Measurements from ENCODE around the gene PLAGL1. TPM values are rescaled to one million over a fixed set of nuclear protein-coding genes. Genes with fewer than 3 reads are reported as not detected.
"Not testable (repeated sequence)": the region's sequence is repeated elsewhere in the genome, so short reads cannot be mapped to it uniquely, and the experiment has no call there.

The PLAGL1 gene
- total RNA-seq, 2 donors from 2014 or later: 3.3 to 6.3 TPM

- peaks cover under 1% of the 10 kb centered on the region for H3K4me1 Mint-ChIP-seq
- peaks cover 3% of the 10 kb centered on the region for H3K36me3 Mint-ChIP-seq (ENCODE audit: low read depth)
- H3K4me3 Mint-ChIP-seq: no peak overlapping the region
- no peaks in the 10 kb centered on the region for H3K9me3 ChIP-seq (ENCODE audit: control insufficient read depth, low read length, poor library complexity, severe bottlenecking)
- no peak for ATAC-seq
- peaks cover 8% of the 10 kb centered on the region for H3K27me3 Mint-ChIP-seq
- no peak overlapping the region for H3K27ac Mint-ChIP-seq
- no peak for DNase-seq
Measured at GRCh38 chr6:143934867-143935266, 73.2 kb downstream of the PLAGL1 start.

- Mint-ChIP-seq H3K4me3 (no peak overlapping the region), H3K4me1 (no peaks in the 10 kb centered on the region), H3K27me3 (peaks cover 8% of the 10 kb centered on the region), H3K27ac (no peak overlapping the region), H3K36me3 (ENCODE audit: low read depth) (peaks cover 4% of the 10 kb centered on the region)
- DNase-seq (no peak), ATAC-seq (no peak)
- no peaks in the 10 kb centered on the region for H3K9me3 ChIP-seq (ENCODE audit: control insufficient read depth, low read length, poor library complexity, severe bottlenecking)
Measured at GRCh38 chr6:143934331-143934730, 73.7 kb downstream of the PLAGL1 start.

GRCh38 chr6:143929975-143930374, 78.1 kb downstream of the PLAGL1 start:
- Mint-ChIP-seq H3K27me3 (peaks cover 8% of the 10 kb centered on the region), H3K4me1 (no peaks in the 10 kb centered on the region), H3K36me3 (ENCODE audit: low read depth) (peaks cover 4% of the 10 kb centered on the region), H3K4me3 (no peak overlapping the region), H3K27ac (no peak overlapping the region)
- DNase-seq (no peak), ATAC-seq (no peak)
- no peaks in the 10 kb centered on the region for H3K9me3 ChIP-seq (ENCODE audit: control insufficient read depth, low read length, poor library complexity, severe bottlenecking)

GRCh38 chr6:143928853-143929252, 79.2 kb downstream of the PLAGL1 start:
- H3K36me3 Mint-ChIP-seq (ENCODE audit: low read depth): peaks cover 4% of the 10 kb centered on the region
- no peaks in the 10 kb centered on the region for H3K9me3 ChIP-seq (ENCODE audit: control insufficient read depth, low read length, poor library complexity, severe bottlenecking)
- no peak for ATAC-seq
- no peaks in the 10 kb centered on the region for H3K4me1 Mint-ChIP-seq
- H3K4me3 Mint-ChIP-seq: no peak overlapping the region
- H3K27me3 Mint-ChIP-seq: no peaks in the 10 kb centered on the region
- no peak overlapping the region for H3K27ac Mint-ChIP-seq
- DNase-seq: no peak

GRCh38 chr6:143917026-143917425, 91.0 kb downstream of the PLAGL1 start:
- not testable (repeated sequence) for H3K27me3 Mint-ChIP-seq; ATAC-seq; H3K36me3 Mint-ChIP-seq (ENCODE audit: low read depth); H3K4me1 Mint-ChIP-seq; H3K4me3 Mint-ChIP-seq; DNase-seq; H3K9me3 ChIP-seq (ENCODE audit: control insufficient read depth, low read length, poor library complexity, severe bottlenecking); H3K27ac Mint-ChIP-seq

GRCh38 chr6:143912671-143913070, 95.4 kb downstream of the PLAGL1 start:
- Mint-ChIP-seq H3K36me3 (ENCODE audit: low read depth) (no peaks in the 10 kb centered on the region), H3K27me3 (no peaks in the 10 kb centered on the region), H3K27ac (no peak overlapping the region), H3K4me3 (no peak overlapping the region), H3K4me1 (no peaks in the 10 kb centered on the region)
- no peaks in the 10 kb centered on the region for H3K9me3 ChIP-seq (ENCODE audit: control insufficient read depth, low read length, poor library complexity, severe bottlenecking)
- ATAC-seq: no peak
- DNase-seq: no peak

- no peak for DNase-seq
- H3K27ac Mint-ChIP-seq: no peak overlapping the region
- no peak for ATAC-seq
- no peaks in the 10 kb centered on the region for H3K4me1 Mint-ChIP-seq
- H3K4me3 Mint-ChIP-seq: no peak overlapping the region
- no peaks in the 10 kb centered on the region for H3K9me3 ChIP-seq (ENCODE audit: control insufficient read depth, low read length, poor library complexity, severe bottlenecking)
- H3K36me3 Mint-ChIP-seq (ENCODE audit: low read depth): no peaks in the 10 kb centered on the region
- H3K27me3 Mint-ChIP-seq: no peaks in the 10 kb centered on the region
Measured at GRCh38 chr6:143911028-143911427, 97.0 kb downstream of the PLAGL1 start.

GRCh38 chr6:143902827-143903226, 105.2 kb downstream of the PLAGL1 start:
- no peak overlapping the region for H3K27ac Mint-ChIP-seq
- peaks cover 1% of the 10 kb centered on the region for H3K27me3 Mint-ChIP-seq
- ATAC-seq (no peak), DNase-seq (no peak)
- no peak overlapping the region for H3K4me3 Mint-ChIP-seq
- no peaks in the 10 kb centered on the region for H3K36me3 Mint-ChIP-seq (ENCODE audit: low read depth)
- no peaks in the 10 kb centered on the region for H3K4me1 Mint-ChIP-seq
- no peaks in the 10 kb centered on the region for H3K9me3 ChIP-seq (ENCODE audit: control insufficient read depth, low read length, poor library complexity, severe bottlenecking)

- Mint-ChIP-seq H3K4me1 (peaks cover 4% of the 10 kb centered on the region), H3K27me3 (peaks cover 7% of the 10 kb centered on the region), H3K36me3 (ENCODE audit: low read depth) (peaks cover 3% of the 10 kb centered on the region), H3K27ac (no peak overlapping the region), H3K4me3 (no peak overlapping the region)
- H3K9me3 ChIP-seq (ENCODE audit: control insufficient read depth, low read length, poor library complexity, severe bottlenecking): no peaks in the 10 kb centered on the region
- no peak for ATAC-seq
- no peak for DNase-seq
Measured at GRCh38 chr6:143901885-143902750, 105.9 kb downstream of the PLAGL1 start.

GRCh38 chr6:143900358-143900757, 107.7 kb downstream of the PLAGL1 start:
- H3K36me3 Mint-ChIP-seq (ENCODE audit: low read depth): peaks cover 3% of the 10 kb centered on the region
- ATAC-seq: no peak
- no peaks in the 10 kb centered on the region for H3K9me3 ChIP-seq (ENCODE audit: control insufficient read depth, low read length, poor library complexity, severe bottlenecking)
- H3K4me1 Mint-ChIP-seq: peaks cover 4% of the 10 kb centered on the region
- no peak overlapping the region for H3K27ac Mint-ChIP-seq
- no peak overlapping the region for H3K4me3 Mint-ChIP-seq
- peaks cover 7% of the 10 kb centered on the region for H3K27me3 Mint-ChIP-seq
- DNase-seq: no peak

- no peak overlapping the region for H3K4me3 Mint-ChIP-seq
- ATAC-seq: no peak
- peaks cover 7% of the 10 kb centered on the region for H3K27me3 Mint-ChIP-seq
- no peak overlapping the region for H3K27ac Mint-ChIP-seq
- peaks cover 3% of the 10 kb centered on the region for H3K36me3 Mint-ChIP-seq (ENCODE audit: low read depth)
- peaks cover 4% of the 10 kb centered on the region for H3K4me1 Mint-ChIP-seq
- no peak for DNase-seq
- H3K9me3 ChIP-seq (ENCODE audit: control insufficient read depth, low read length, poor library complexity, severe bottlenecking): no peaks in the 10 kb centered on the region
Measured at GRCh38 chr6:143896126-143896860, 111.8 kb downstream of the PLAGL1 start.

- no peak for ATAC-seq
- Mint-ChIP-seq H3K27me3 (peaks cover 7% of the 10 kb centered on the region), H3K36me3 (ENCODE audit: low read depth) (peaks cover 3% of the 10 kb centered on the region), H3K4me1 (peaks cover 4% of the 10 kb centered on the region), H3K27ac (no peak overlapping the region), H3K4me3 (no peak overlapping the region)
- no peaks in the 10 kb centered on the region for H3K9me3 ChIP-seq (ENCODE audit: control insufficient read depth, low read length, poor library complexity, severe bottlenecking)
- no peak for DNase-seq
Measured at GRCh38 chr6:143894655-143895054, 113.4 kb downstream of the PLAGL1 start.

Data from T-helper 17 cell (primary cell).